Measurements from ENCODE around the gene CIROP.

DNA sequence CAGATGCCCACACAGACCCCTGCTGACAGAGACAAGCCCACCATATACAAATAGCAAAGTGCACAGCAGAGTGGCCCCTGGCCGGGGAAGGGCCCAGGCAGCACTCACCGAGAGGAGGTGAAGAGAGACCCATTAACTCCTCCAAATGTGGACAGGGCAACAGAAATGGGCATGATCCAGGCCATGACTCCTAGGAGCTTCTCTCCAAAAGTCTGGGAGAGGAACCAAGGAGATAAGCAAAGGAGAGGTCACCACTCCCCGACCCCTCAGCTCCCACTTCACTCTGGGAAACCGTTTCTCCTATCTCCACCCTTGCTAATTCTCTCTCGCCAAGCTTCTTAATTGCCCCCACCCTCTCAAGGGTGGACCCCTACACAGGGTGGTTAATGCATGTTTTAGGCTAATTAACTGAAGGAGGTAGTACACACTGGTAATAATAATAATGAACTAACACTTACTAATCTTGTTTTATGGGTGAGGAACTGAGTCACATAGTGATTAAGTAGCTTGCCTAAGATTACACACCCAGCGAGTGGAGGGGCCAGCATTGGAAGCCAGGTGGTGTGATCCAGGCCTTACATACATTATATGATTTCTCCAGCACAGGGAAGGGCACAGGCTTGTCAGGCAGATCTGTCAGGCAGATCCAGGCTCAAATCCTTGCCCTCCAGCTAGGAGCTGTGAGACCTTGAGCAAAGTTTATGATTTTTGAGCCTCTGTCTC, 33.2 kb upstream of the CIROP start:
- TF ChIP-seq CTCF (IDR thresholded peaks at IDR 0.05; ENCODE audit: low read depth, low read length): no peak
- no peak for TF ChIP-seq EZH2phosphoT487 (IDR thresholded peaks at IDR 0.05; ENCODE audit: low read depth)

Data from OCI-LY3 (cell line).